GM12874 (cell line): Measurements from ENCODE around the gene KPNA1.

ENCODE experiments used
- CTCF ChIP-seq: IDR thresholded peaks from 2 replicates; pipeline ENCODE4 v1.5.1; 2011; ENCODE audit warnings: low read depth, mild to moderate bottlenecking, control low read depth, low read length, moderate library complexity; ENCODE audit not compliant: insufficient read depth

The KPNA1 gene

GRCh38 chr3:122520861-122521260 lies 6.1 kb upstream of the KPNA1 start:
- no peak for TF ChIP-seq CTCF

GRCh38 chr3:122519693-122520092 lies 5.0 kb upstream of the KPNA1 start:
- TF ChIP-seq CTCF = no peak

GRCh38 chr3:122516846-122517360 lies 2.2 kb upstream of the KPNA1 start:
- no peak for TF ChIP-seq CTCF

- TF ChIP-seq CTCF = no peak
These were observed 1.1 kb upstream of the KPNA1 start for GRCh38 chr3:122515870-122516269.

- TF ChIP-seq CTCF = no peak
These were observed 305 bp upstream of the KPNA1 start for GRCh38 chr3:122515020-122515468.

GRCh38 chr3:122513386-122514122 lies 1.2 kb downstream of the KPNA1 start:
- TF ChIP-seq CTCF = no peak

GRCh38 chr3:122512284-122512683 lies 2.5 kb downstream of the KPNA1 start:
- no peak for TF ChIP-seq CTCF
